Osteocyte (in vitro differentiated cells): ENCODE measurements around the gene EYA2. TPM values are rescaled to one million over a fixed set of nuclear protein-coding genes. Genes with fewer than 3 reads are reported as not detected.

ENCODE experiments used
- DNase-seq: peaks from one replicate; pipeline ENCODE4 v3.0.0; 2021; ENCODE audit warnings: mixed read lengths; ENCODE audit not compliant: unreplicated experiment; ENCODE audit errors: extremely low spot score
- H3K27ac Mint-ChIP-seq: one replicate; pipeline ENCODE4 v1.8.0; 2021; ENCODE audit warnings: mild to moderate bottlenecking, mixed read lengths; ENCODE audit not compliant: unreplicated experiment
- H3K27me3 Mint-ChIP-seq: one replicate; pipeline ENCODE4 v1.8.0; 2021; ENCODE audit warnings: mixed read lengths; ENCODE audit not compliant: unreplicated experiment
- H3K36me3 Mint-ChIP-seq: one replicate; pipeline ENCODE4 v1.8.0; 2021; ENCODE audit warnings: mixed read lengths; ENCODE audit not compliant: unreplicated experiment
- H3K4me1 Mint-ChIP-seq: one replicate; pipeline ENCODE4 v1.8.0; 2021; ENCODE audit warnings: mixed read lengths; ENCODE audit not compliant: unreplicated experiment
- H3K4me3 Mint-ChIP-seq: one replicate; pipeline ENCODE4 v1.8.0; 2021; ENCODE audit warnings: mild to moderate bottlenecking, moderate library complexity, mixed read lengths; ENCODE audit not compliant: unreplicated experiment
- H3K9me3 Mint-ChIP-seq: one replicate; pipeline ENCODE4 v1.8.0; 2021; ENCODE audit warnings: mixed read lengths; ENCODE audit not compliant: unreplicated experiment
- total RNA-seq: library from RNA; stranded (reverse); gene quantifications from 2 replicates; pipeline ENCODE4 v1.2.1, GENCODE V29; 2021
- TF ChIP-seq, protein P1 (sequence below): fragments of 200-600 bp; sonication (generic); IDR thresholded peaks from 2 replicates; pipeline ENCODE4 v1.5.0; 2021; ENCODE audit warnings: antibody characterized with exemption, mild to moderate bottlenecking, moderate library complexity

Gene EYA2
- total RNA-seq, 1 donor from 2014 or later: not detected

DNA sequence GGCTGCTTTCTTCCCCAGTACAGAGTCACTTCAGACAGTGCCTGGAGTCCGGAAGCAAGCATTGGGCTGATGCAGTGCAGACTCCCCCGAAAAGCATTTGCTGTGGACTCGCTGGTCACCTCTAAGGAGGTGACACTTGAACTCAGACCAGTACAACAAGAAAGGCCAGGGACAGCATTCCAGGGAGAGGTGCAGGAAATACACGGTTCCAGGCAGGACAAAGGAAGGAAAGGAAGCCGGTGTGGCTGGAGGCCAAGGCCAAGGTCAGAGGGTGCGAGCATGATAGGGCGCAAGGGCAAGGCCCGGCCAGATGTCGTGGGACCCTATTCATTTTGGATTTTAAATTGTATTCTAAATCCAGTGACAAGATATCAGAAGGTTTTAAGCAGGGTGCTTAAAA lies 300.9 kb downstream of the EYA2 start:
- Mint-ChIP-seq H3K27ac (no peak overlapping the region), H3K4me1 (peaks cover 16% of the 10 kb centered on the region), H3K36me3 (peaks cover 2% of the 10 kb centered on the region), H3K27me3 (no peaks in the 10 kb centered on the region), H3K9me3 (no peaks in the 10 kb centered on the region), H3K4me3 (no peak overlapping the region)
- no peak for DNase-seq
- TF ChIP-seq, protein P1, sequence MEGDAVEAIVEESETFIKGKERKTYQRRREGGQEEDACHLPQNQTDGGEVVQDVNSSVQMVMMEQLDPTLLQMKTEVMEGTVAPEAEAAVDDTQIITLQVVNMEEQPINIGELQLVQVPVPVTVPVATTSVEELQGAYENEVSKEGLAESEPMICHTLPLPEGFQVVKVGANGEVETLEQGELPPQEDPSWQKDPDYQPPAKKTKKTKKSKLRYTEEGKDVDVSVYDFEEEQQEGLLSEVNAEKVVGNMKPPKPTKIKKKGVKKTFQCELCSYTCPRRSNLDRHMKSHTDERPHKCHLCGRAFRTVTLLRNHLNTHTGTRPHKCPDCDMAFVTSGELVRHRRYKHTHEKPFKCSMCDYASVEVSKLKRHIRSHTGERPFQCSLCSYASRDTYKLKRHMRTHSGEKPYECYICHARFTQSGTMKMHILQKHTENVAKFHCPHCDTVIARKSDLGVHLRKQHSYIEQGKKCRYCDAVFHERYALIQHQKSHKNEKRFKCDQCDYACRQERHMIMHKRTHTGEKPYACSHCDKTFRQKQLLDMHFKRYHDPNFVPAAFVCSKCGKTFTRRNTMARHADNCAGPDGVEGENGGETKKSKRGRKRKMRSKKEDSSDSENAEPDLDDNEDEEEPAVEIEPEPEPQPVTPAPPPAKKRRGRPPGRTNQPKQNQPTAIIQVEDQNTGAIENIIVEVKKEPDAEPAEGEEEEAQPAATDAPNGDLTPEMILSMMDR: no peak

DNA sequence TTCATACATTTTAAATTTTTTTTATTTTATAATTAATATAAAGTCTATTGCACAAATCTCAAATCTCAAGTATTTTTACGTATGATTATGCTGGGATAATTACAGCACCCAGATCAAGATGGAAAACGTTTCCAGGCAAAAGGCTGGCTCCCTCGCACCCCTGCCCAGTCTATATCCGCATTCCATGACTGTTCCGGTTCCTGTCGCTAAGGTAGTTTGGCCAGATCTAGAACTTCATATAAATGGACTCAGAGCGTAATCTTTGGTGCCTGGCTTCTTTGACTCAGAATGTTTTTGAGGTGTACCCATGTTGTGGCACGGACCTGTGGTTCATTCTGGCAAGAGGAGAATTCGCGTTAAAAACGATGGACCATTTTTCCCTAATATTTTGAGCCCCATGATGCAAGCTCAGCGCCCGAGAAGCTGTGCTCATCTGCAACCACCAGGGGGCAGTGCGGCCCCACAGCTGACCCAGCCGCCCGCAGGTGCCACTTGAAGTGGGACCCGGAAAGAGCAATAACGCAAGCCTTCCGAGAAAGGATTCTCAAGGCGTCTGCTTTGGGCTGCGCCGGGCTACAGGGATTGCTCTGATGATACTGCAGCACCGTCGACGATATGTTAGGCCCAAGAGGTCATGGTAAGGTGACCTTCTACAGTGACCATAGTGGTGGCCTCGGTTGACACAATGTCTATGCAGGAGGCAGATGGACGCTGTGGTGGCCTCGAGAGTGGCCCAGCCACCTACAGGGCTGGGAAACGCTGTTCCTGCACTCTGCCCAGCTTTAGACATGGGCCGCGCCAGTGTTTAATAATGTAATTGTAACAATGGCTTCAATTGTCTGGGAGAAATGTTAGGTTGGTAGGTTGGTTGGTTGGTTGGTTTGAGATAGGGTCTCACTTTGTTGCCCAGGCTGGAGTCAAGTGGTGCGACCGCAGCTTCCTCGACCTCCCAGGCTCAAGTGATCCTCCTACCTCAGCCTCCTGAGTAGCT lies 301.7 kb downstream of the EYA2 start:
- Mint-ChIP-seq H3K36me3 (peaks cover 2% of the 10 kb centered on the region), H3K4me1 (peaks cover 16% of the 10 kb centered on the region), H3K4me3 (no peak overlapping the region), H3K27ac (no peak overlapping the region), H3K27me3 (no peaks in the 10 kb centered on the region), H3K9me3 (no peaks in the 10 kb centered on the region)
- DNase-seq: peak; percentile 92
- TF ChIP-seq, protein P1: peak; percentile 98

DNA sequence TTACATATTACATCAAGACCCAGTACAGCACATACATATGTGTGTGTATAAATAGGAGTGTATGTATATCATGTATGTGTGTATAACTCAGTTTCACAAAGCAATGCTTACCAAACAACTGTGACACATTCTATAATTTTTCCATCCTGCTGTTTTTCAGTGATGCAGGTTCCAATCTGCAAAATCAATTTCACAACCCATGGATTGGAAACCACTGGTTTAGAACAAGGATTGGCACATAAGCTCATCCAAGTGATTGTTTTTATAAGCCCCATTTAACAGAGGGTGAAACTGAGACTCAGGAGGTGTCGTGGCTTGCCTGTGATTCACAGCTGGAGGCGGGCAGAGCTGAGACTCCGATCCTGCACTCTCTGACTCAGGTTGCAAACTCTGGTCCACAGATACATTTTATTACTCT lies 303.6 kb downstream of the EYA2 start:
- Mint-ChIP-seq H3K9me3 (no peaks in the 10 kb centered on the region), H3K36me3 (no peaks in the 10 kb centered on the region), H3K27ac (no peak overlapping the region), H3K27me3 (no peaks in the 10 kb centered on the region), H3K4me3 (no peak overlapping the region), H3K4me1 (peaks cover 16% of the 10 kb centered on the region)
- TF ChIP-seq, protein P1: no peak
- DNase-seq: no peak

DNA sequence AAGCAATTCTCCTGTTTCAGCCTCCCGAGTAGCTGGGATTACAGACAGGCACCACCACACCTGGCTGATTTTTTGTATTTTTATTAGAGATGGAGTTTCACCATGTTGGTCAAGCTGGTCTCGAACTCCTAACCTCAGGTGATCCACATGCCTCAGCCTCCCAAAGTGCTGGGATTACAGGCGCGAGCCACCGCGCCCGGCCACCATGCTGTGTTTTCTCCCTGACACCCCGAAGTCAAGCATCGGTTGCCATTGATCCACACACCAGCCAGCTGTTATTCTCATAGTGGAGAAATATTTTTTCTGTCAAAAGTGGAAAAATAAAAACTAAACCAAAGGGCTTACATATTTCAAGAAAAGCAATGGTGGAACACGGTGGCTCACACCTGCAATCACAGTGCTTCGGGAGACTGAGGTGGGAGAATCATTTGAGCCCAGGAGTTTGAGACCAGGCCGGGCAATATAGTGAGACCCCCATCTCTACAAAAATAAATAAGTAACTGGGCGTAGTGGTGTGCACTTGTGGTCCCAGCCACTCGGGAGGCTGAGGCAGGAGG lies 304.4 kb downstream of the EYA2 start:
- DNase-seq: no peak
- H3K9me3 Mint-ChIP-seq: no peaks in the 10 kb centered on the region

More for the DNA sequence above, 304.4 kb downstream of the EYA2 start:
- no peaks in the 10 kb centered on the region for H3K27me3 Mint-ChIP-seq
- no peaks in the 10 kb centered on the region for H3K36me3 Mint-ChIP-seq
- peaks cover 16% of the 10 kb centered on the region for H3K4me1 Mint-ChIP-seq
- TF ChIP-seq, protein P1: no peak
- no peak overlapping the region for H3K4me3 Mint-ChIP-seq
- no peak overlapping the region for H3K27ac Mint-ChIP-seq
